ENCODE results near the gene PCDHGA7.

GRCh38 chr5:141402553-141403243 lies 20.2 kb downstream of the PCDHGA7 start, which contains the start of gene PCDHGA9:
- peak in 1 of 3 experiments; percentile 13 for TF ChIP-seq CTCF (IDR thresholded peaks at IDR 0.05)
- TF ChIP-seq POLR2A (IDR thresholded peaks at IDR 0.05), result no peak
- no peak for TF ChIP-seq POLR2AphosphoS5 (IDR thresholded peaks at IDR 0.05; ENCODE audit: insufficient read depth in 1 of 2, low read depth in 1 of 2)
